Skeletal muscle satellite cell (primary cell): ENCODE results near the gene HS3ST4.
"Not testable (repeated sequence)": the region's sequence is repeated elsewhere in the genome, so short reads cannot be mapped to it uniquely, and the experiment has no call there.

Source experiments
- H3K27me3 ChIP-seq: 2 replicates; pipeline ENCODE4 v1.7.0; 2013; ENCODE audit warnings: low read length; ENCODE audit not compliant: control insufficient read depth, insufficient read depth
- H3K36me3 ChIP-seq: 2 replicates; pipeline ENCODE4 v1.7.0; 2013; ENCODE audit warnings: mild to moderate bottlenecking, control low read depth, low read length; ENCODE audit not compliant: insufficient read depth
- H3K4me1 ChIP-seq: 2 replicates; pipeline ENCODE4 v1.7.0; 2013; ENCODE audit warnings: low read length; ENCODE audit not compliant: control insufficient read depth, insufficient read depth
- H3K4me2 ChIP-seq: 2 replicates; pipeline ENCODE4 v1.7.0; 2013; ENCODE audit warnings: mild to moderate bottlenecking, low read length
- H3K4me3 ChIP-seq: 2 replicates; pipeline ENCODE4 v1.7.0; 2013; ENCODE audit warnings: low read length
- H3K9ac ChIP-seq: 2 replicates; pipeline ENCODE4 v1.7.0; 2013; ENCODE audit warnings: mild to moderate bottlenecking, low read depth, low read length, moderate library complexity
- H3K9me3 ChIP-seq: replicated peaks from 2 replicates; pipeline ENCODE4 v1.7.0; 2013; ENCODE audit warnings: mild to moderate bottlenecking, control low read depth, low read length

Gene HS3ST4

DNA sequence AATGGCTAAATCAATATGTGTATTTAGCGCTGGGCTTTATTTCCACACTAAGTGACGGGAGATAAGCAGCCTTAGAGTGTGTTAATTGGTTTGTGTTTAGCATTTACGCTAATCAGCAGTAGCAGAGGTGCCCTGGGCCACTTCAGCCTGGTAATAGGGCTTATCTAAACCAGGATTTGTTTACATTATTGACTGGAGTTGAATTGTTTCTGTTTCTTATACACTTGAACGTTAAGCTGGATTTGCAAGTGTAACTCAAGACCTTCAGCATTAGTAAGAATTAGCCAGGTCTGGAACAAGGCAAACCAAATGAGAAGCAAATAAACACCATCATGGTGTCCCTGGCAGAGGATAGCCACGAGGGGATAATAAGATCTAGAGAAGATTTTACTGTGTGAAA is 313.6 kb downstream of the HS3ST4 start:
- Histone ChIP-seq H3K27me3 (no peaks in the 10 kb centered on the region), H3K36me3 (no peaks in the 10 kb centered on the region), H3K4me3 (no peak overlapping the region), H3K9me3 (no peaks in the 10 kb centered on the region), H3K4me2 (no peak overlapping the region), H3K9ac (no peak overlapping the region), H3K4me1 (no peaks in the 10 kb centered on the region)

DNA sequence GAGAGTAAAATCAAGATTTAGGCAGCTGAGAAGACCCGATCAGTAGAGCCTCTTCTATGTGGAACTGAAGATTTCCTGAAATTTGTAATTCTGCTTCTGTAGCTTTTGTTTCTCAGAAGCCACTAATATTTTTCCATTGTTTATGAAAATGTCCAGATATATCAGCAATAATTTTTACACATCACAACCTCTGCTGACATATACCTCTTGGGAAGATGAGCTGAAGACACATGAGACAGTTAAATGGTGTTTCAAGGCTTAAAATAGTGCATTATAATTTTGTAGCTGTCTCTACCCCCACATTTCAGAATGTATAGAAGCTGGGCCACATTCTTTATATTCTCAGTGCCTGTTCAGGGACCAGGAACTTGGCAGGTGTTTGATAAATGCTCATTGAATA is 320.6 kb downstream of the HS3ST4 start:
- peaks cover 9% of the 10 kb centered on the region for H3K9me3 ChIP-seq
- no peaks in the 10 kb centered on the region for H3K27me3 ChIP-seq
- no peaks in the 10 kb centered on the region for H3K4me1 ChIP-seq
- H3K9ac ChIP-seq = no peak overlapping the region
- H3K4me2 ChIP-seq = no peak overlapping the region
- H3K36me3 ChIP-seq = no peaks in the 10 kb centered on the region
- H3K4me3 ChIP-seq = no peak overlapping the region

DNA sequence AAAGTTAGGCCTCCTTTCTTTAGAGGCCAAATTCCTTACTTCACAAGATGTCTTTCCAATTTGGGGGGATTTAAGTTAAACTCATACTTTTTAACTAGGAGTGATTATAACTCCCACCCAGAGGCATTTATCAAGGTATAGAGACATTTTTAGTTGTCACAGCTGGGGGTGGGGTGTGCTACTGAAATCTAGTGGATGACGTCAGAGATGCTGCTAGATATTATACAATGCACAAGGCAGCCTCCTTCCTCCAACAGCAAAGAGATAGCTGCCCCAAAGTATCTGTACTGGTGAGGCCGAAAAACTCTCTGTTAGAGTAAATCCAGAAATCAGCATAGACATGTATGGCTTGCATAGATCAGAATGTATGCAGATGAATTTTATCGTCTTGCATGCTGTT is 324.0 kb downstream of the HS3ST4 start:
- Histone ChIP-seq H3K9me3 (peaks cover 16% of the 10 kb centered on the region), H3K27me3 (no peaks in the 10 kb centered on the region), H3K4me1 (no peaks in the 10 kb centered on the region), H3K4me3 (no peak overlapping the region), H3K9ac (no peak overlapping the region), H3K36me3 (no peaks in the 10 kb centered on the region), H3K4me2 (no peak overlapping the region)

DNA sequence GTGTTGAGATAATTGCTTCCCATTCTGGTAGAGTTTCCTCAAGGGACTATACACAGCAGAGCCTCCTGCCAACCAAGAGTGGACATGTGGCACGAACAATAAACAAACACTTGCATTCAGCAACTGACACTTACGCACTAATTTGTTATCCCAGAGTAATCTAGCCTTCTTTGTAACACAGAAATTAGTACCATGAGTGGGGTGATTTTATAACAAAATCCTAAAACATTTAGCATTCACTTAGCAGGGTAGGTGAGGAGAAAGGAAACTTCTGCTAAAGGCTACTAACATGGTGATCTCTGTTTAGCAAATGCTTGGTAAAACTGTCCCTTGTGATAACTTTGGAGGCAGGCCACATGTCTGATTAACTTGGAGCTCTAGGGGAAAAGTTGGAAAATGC is 325.2 kb downstream of the HS3ST4 start:
- H3K9me3 ChIP-seq = peaks cover 16% of the 10 kb centered on the region
- no peak overlapping the region for H3K9ac ChIP-seq
- no peaks in the 10 kb centered on the region for H3K4me1 ChIP-seq
- H3K27me3 ChIP-seq = no peaks in the 10 kb centered on the region
- no peak overlapping the region for H3K4me3 ChIP-seq
- no peaks in the 10 kb centered on the region for H3K36me3 ChIP-seq
- H3K4me2 ChIP-seq = no peak overlapping the region

DNA sequence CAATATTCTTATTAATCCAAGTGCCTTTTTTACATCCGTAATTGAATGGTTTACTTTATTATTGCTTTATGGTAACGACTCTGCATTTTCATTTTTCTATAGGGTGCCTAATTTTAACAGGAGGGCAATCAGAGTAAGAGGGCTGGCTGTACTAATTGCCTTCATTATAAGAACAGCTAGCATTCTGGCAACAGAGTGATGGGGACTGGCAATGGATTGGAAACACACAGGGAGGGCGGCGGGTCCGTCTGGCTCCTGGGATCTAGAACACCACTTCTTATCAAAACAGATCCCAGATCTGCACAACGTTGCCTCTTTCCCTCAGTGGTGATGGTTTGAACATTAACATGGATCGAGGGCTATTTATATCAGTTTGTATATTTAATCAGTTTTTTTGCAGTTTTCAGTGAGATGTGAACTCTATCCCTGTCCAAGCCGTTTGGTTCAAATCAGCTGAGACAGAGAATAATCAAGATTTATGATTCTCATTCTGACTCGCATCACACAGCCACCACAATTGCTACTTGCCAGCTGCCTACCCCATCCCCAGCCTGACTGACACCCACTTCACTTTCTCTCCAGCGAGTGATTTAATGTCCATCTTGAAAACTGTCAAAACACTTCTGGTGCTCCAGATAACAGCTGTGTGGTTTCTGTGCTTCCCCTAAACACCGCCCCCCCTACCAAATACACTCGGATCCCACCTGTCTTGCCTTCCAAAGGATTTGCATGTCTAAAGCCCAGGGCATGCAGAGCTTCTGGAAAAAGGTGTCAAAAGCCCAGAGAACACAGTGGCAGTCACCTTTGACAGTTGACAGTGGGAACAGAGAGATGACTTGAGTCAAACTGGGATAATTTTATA is 327.9 kb downstream of the HS3ST4 start:
- H3K9me3 ChIP-seq = peaks cover 16% of the 10 kb centered on the region
- no peaks in the 10 kb centered on the region for H3K4me1 ChIP-seq
- no peak overlapping the region for H3K4me2 ChIP-seq

DNA sequence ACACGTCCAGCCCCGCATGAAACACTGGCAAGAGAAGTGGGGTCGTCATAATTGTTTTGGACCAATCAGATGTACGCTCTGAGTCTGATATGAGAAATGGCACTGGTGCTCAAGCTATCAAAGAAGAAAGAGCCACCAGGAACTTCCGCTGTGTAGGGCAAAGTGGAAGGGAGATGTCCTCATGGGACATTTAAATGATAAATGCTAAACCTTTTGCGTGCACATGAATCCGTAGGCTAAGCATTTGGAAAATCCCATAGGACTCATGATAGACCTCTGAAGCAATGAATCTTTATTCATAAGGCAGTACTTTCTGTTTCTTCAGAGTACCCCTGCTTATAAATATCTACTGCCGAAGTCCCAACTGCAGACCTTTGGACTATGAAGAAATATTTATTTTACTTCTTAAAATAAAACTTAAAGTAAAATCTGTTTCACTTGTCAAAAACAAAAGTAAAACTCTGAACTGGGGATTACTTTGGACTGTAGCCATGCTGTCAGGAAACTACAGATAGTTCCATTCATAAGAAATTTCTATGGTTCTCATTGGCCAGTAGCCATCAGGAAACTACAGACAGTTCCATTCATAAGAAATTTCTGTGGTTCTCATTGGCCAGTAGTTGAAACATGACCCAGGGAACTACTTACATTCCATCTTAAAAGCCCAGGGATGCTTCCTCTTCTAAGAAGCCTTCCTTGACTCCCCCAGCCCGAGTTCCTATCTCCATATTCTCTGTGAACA is 335.1 kb downstream of the HS3ST4 start:
- Histone ChIP-seq H3K27me3 (no peaks in the 10 kb centered on the region), H3K36me3 (no peaks in the 10 kb centered on the region), H3K4me1 (no peaks in the 10 kb centered on the region), H3K9ac (no peak overlapping the region), H3K4me3 (no peak overlapping the region), H3K4me2 (no peak overlapping the region), H3K9me3 (peaks cover 8% of the 10 kb centered on the region)

More for the DNA sequence above, 327.9 kb downstream of the HS3ST4 start:
- Histone ChIP-seq H3K4me3 (no peak overlapping the region), H3K27me3 (no peaks in the 10 kb centered on the region), H3K9ac (no peak overlapping the region), H3K36me3 (no peaks in the 10 kb centered on the region)

DNA sequence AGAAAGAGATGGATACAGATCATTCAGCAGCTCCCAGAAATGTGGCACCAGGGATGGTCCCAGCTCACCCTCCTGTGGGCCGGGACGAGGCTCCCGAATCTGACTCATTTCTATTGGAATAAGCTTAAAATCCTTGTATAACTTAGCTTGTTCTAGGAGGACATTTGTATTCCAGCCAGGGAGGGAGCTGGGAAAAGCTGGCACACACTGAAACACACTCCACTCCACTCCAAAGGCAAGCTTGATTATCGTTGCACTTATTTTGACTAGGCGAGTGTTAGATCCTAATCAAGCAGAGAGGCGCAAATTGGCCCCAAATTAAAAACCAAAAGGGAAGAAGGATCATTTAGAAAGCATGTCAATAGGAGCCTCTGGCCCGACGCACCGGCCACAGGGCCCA is 339.5 kb downstream of the HS3ST4 start:
- no peaks in the 10 kb centered on the region for H3K4me1 ChIP-seq
- no peak overlapping the region for H3K4me3 ChIP-seq
- H3K27me3 ChIP-seq = no peaks in the 10 kb centered on the region
- no peaks in the 10 kb centered on the region for H3K36me3 ChIP-seq
- H3K9ac ChIP-seq = no peak overlapping the region
- H3K4me2 ChIP-seq = no peak overlapping the region
- H3K9me3 ChIP-seq = peaks cover 8% of the 10 kb centered on the region

DNA sequence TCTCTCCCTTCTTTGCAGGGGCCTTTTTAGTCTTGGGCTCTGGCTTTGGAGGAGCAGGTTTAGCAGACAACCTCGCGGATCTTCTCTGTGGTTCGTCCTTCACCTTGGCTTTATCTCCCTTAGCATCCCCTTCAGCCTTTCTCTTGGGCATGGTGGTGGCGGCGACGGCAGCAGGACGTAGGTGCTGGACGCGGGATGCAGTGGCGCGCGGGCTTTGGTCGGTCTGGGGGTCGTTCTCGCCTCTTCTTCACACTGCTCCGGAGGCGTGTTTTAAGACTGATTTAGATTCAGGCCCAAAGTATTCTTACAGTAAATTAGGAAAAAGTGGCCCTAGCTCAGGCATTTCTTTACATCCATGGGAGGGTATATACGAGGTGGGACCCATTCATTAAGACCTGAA is 340.9 kb downstream of the HS3ST4 start:
- H3K36me3 ChIP-seq, H3K4me2 ChIP-seq, H3K9ac ChIP-seq, H3K27me3 ChIP-seq, H3K4me3 ChIP-seq, H3K4me1 ChIP-seq, H3K9me3 ChIP-seq: not testable (repeated sequence)

DNA sequence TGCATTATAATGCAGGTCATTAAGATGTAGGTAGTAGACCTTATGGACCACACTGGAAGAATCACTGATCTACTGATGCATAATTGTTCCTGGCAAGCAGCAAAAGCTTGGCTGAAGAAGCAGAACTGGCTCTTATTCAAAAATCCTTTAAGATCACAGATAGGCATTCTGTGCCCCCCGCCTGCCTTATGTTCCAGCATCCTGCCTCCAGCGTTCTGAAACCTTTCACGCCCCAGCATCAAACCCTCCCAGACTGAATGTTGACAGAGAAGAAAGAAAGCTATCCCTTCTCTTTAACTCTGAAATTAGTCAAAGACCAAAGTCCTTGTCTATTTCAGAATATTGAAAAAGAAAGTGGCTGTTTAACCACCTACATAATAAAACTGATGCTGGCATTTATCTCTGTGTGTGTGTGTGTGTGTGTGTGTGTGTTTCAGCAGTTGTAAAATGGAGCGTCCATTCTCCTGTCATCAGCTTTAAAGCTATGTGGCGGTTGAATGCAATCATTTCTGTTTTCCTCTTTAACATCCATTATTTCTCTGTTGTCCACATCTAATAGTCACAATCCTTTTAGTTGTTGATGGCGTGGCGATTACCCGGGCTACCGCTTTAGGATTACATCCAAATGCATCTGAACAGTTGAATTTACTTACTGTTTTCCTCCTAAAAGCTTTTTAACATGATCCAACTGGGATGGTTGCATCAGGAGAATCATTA is 350.4 kb downstream of the HS3ST4 start:
- Histone ChIP-seq H3K36me3 (no peaks in the 10 kb centered on the region), H3K27me3 (no peaks in the 10 kb centered on the region), H3K4me3 (no peak overlapping the region), H3K4me2 (no peak overlapping the region), H3K4me1 (no peaks in the 10 kb centered on the region), H3K9ac (no peak overlapping the region), H3K9me3 (no peaks in the 10 kb centered on the region)

DNA sequence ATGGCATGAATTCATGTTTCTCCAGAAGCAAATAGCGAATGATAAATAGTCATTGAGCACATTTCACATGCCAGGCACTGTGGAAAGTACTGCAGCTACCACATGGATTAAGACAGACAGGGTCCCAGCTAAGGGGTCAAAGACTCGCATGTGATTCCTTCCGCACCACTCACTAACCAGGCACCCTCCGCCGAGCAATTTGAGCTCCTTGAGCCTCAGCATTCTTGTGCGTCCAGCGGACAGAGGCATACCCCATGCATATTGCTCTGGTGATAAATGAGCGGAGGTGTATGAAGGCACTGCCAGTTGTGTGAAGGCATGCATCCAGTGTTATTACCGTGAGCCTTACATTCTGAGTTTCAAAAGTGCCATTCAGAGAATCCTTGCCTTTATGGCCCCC is 358.7 kb downstream of the HS3ST4 start:
- Histone ChIP-seq H3K36me3 (no peaks in the 10 kb centered on the region), H3K9me3 (peaks cover 8% of the 10 kb centered on the region), H3K4me3 (no peak overlapping the region), H3K4me2 (no peak overlapping the region), H3K27me3 (no peaks in the 10 kb centered on the region), H3K4me1 (no peaks in the 10 kb centered on the region), H3K9ac (no peak overlapping the region)

DNA sequence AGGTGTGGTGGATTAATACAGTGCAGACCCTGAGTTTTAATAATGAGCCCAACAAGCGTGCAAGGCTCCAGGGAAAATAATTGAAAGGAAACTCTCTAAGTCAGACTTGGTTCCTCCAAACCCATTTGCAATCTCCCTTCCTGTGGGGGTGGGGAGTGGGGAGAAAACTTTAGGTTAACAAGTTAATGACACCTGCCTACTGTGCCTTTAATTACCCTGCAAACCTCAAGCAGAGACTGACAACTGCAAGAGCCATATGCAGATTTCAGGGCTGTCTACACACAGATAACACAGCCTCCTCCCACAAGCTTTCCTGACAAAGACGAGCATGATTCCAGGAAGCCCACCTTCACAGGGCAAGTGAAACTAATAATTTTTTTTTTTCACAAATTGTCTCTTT is 359.3 kb downstream of the HS3ST4 start:
- Histone ChIP-seq H3K4me3 (no peak overlapping the region), H3K9ac (no peak overlapping the region), H3K36me3 (no peaks in the 10 kb centered on the region), H3K4me2 (no peak overlapping the region), H3K4me1 (no peaks in the 10 kb centered on the region), H3K9me3 (peaks cover 8% of the 10 kb centered on the region), H3K27me3 (no peaks in the 10 kb centered on the region)
